ENCODE measurements around the gene FGFR4. TPM values are rescaled to one million over a fixed set of nuclear protein-coding genes. Genes with fewer than 3 reads are reported as not detected.
A peak's percentile ranks its signal among the peaks of the same experiment; 100 is the strongest.

Gene FGFR4
- total RNA-seq, 3 donors from 2014 or later = 0.48 to 4.5 (median 2.0) TPM

DNA sequence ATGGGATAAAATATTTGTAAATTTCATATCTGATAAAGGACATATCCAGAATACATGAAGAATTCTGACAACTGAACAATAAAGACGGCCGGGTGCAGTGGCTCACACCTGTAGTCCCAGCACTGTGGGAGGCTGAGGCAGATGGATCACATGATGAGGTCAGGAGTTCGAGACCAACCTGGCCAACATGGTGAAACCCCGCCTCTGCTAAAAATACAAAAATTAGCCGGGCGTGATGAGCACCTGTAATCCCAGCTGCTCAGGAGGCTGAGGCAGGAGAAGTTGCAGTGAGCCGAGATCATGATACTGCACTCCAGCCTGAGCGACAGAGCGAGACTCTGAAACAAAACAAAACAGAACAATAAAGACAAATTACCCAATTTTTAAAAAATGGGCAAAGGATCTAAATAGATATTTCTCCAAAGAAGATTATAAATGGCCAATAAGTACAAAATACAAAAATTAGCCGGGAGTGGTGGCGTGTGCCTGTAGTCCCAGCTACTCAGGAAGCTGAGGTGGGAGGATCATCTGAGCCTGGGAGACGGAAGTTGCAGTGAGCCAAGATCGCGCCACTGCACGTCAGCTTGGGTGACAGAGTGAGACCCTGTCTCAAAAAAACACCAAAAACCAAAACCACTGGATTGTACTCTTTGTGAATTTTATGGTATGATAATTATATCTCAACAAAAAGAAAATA, 37.2 kb downstream of the FGFR4 start:
- TF ChIP-seq POLR2A (IDR thresholded peaks at IDR 0.05) (no peak), POLR2AphosphoS5 (IDR thresholded peaks at IDR 0.05) (no peak)
- TF ChIP-seq, protein P1, sequence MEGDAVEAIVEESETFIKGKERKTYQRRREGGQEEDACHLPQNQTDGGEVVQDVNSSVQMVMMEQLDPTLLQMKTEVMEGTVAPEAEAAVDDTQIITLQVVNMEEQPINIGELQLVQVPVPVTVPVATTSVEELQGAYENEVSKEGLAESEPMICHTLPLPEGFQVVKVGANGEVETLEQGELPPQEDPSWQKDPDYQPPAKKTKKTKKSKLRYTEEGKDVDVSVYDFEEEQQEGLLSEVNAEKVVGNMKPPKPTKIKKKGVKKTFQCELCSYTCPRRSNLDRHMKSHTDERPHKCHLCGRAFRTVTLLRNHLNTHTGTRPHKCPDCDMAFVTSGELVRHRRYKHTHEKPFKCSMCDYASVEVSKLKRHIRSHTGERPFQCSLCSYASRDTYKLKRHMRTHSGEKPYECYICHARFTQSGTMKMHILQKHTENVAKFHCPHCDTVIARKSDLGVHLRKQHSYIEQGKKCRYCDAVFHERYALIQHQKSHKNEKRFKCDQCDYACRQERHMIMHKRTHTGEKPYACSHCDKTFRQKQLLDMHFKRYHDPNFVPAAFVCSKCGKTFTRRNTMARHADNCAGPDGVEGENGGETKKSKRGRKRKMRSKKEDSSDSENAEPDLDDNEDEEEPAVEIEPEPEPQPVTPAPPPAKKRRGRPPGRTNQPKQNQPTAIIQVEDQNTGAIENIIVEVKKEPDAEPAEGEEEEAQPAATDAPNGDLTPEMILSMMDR (IDR thresholded peaks at IDR 0.05) = no peak
- Histone ChIP-seq H3K27ac (no peak overlapping the region), H3K4me1 (no peaks in the 10 kb centered on the region), H3K9me3 (no peaks in the 10 kb centered on the region), H3K36me3 (no peaks in the 10 kb centered on the region), H3K27me3 (no peaks in the 10 kb centered on the region), H3K4me3 (no peak overlapping the region)
- intact Hi-C loops (cut with DNase I; ENCODE audit: low total_unique reads) = no loop called here
- DNase-seq (ENCODE audit: low spot score in 2 of 2) = no peak

DNA sequence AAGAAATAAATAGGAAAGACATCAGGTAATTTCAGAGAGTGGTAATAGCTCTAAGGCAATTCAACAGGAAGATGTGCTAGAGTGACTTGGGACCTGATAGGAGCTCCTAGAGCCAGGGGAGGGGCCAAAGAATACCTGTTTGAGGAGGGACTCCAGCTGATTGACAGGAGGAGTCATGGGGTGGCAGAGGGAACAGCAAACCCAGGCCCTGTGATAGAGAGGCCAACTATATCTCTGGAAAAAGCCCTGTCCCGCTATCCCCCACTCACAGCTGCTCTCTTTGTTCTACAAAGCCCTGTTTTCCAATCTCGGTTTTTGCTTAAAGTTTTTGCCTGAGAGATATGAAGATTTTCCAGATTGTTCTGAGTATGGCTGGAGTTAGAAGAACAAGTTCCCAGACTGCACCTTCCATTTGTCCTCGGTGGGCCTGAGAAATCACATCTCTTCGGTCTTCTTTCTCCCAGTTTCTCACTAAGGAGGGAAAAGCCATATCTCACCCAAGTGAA, 37.8 kb downstream of the FGFR4 start:
- Histone ChIP-seq H3K27me3 (no peaks in the 10 kb centered on the region), H3K27ac (no peak overlapping the region), H3K9me3 (no peaks in the 10 kb centered on the region), H3K4me1 (no peaks in the 10 kb centered on the region), H3K36me3 (no peaks in the 10 kb centered on the region), H3K4me3 (no peak overlapping the region)
- intact Hi-C loops (cut with DNase I; ENCODE audit: low total_unique reads) = no loop called here
- DNase-seq (ENCODE audit: low spot score in 2 of 2) = no peak
- TF ChIP-seq POLR2A (IDR thresholded peaks at IDR 0.05) (no peak), POLR2AphosphoS5 (IDR thresholded peaks at IDR 0.05) (no peak)
- TF ChIP-seq, protein P1 (IDR thresholded peaks at IDR 0.05) = no peak

DNA sequence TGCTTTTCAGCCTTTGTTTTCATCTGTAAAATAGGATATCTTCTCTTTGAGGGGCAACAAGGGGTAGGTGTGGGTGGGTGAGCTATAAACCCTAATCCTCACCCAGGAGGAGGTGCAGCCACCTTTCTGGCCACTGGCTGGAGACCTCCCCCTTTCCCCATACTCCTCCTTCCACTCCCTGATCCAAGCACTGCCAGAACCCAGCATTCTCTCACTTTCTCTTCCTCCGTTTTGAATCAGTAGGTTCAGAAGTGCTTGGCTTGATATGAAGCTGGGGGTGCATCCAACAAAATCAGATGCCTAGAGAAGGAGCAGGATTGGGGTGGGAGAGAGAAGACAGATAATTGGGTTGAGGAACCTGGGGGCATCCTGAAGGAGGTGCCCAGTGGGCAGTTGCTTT, 40.1 kb downstream of the FGFR4 start:
- H3K36me3 ChIP-seq = no peaks in the 10 kb centered on the region
- no peaks in the 10 kb centered on the region for H3K9me3 ChIP-seq
- no peaks in the 10 kb centered on the region for H3K4me1 ChIP-seq
- no peak overlapping the region for H3K4me3 ChIP-seq
- no peaks in the 10 kb centered on the region for H3K27me3 ChIP-seq
- DNase-seq (ENCODE audit: low spot score in 2 of 2) = no peak
- intact Hi-C loops (cut with DNase I; ENCODE audit: low total_unique reads) = no loop called here
- H3K27ac ChIP-seq = no peak overlapping the region
- TF ChIP-seq POLR2A (IDR thresholded peaks at IDR 0.05) (no peak), POLR2AphosphoS5 (IDR thresholded peaks at IDR 0.05) (no peak)
- TF ChIP-seq, protein P1 (IDR thresholded peaks at IDR 0.05) = no peak

DNA sequence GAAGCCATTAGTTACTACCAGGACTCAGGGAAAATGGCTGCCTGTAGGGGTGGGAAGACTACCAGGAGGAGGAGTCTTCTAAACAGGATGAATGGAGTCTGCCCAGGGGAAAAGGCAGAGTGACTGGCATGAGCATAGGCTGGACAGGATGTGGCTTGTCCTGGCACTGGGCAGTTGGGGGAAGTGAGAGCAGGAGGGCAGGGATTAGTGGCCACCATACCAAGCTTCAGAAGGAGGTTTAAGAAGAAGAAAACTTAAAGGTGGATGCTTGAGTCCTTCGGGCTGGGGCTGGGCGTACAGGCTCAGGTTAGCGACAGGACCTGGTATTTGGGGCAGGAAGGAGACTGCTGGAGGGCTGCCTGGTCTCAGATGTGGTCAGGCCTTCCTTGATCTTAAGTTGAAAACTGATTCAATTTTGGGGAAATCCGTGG, 41.9 kb downstream of the FGFR4 start:
- H3K36me3 ChIP-seq = no peaks in the 10 kb centered on the region
- no peak overlapping the region for H3K4me3 ChIP-seq
- no peaks in the 10 kb centered on the region for H3K4me1 ChIP-seq
- no peaks in the 10 kb centered on the region for H3K9me3 ChIP-seq
- peak in 1 of 2 donors; percentile 22 for DNase-seq (ENCODE audit: low spot score in 2 of 2)
- intact Hi-C loops (cut with DNase I; ENCODE audit: low total_unique reads) = no loop called here
- H3K27ac ChIP-seq = peak overlapping the region in 1 of 2 donors; percentile 12
- TF ChIP-seq, protein P1 (IDR thresholded peaks at IDR 0.05) = no peak
- H3K27me3 ChIP-seq = no peaks in the 10 kb centered on the region

DNA sequence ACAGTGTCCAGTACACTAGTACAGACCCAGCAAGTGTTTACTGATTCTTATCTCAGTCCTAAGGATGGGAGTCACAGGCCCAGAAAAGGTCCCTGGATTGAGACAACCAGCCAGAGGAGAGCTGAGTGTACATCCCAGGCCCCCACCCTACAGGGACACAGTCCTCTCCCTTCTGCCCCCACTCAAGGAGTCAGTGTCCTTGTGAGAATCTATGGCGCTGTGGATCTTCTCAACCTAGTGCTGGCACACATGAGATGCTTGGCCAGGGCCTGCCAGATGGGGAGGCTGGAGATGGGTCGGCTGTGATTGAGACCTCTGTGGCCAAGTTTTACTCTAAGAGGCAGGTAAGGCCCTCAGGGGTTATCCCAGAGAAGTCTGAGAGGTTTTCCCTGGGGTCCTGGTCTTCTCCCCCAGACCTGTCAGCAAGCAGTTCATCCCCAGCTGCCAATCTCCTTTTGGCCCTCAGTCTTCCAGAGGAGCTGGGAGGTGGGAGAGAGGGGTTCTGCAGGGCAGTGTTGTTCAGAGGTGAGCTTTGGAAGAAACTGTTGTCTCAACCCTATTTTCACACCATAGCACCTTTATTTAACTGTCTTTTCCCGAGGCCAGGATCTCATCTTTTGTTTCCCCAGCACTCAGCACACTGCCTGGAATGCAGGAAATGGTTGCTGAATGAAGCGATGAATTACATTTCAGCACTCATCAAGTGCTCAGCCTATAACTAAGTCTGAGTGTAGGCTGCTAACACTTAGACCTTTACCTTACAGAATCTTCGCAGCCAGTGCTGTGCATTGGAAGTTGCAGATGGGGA, 43.7 kb downstream of the FGFR4 start:
- no peaks in the 10 kb centered on the region for H3K27me3 ChIP-seq
- no peaks in the 10 kb centered on the region for H3K36me3 ChIP-seq
- H3K4me1 ChIP-seq = peaks cover 6 to 8% of the 10 kb centered on the region in 2 donors
- DNase-seq (ENCODE audit: low spot score in 2 of 2) = peak in 1 of 2 donors; percentile 22
- H3K27ac ChIP-seq = peak overlapping the region in 1 of 2 donors; percentile 38
- H3K4me3 ChIP-seq = no peak overlapping the region
- no peaks in the 10 kb centered on the region for H3K9me3 ChIP-seq
- intact Hi-C loops (cut with DNase I; ENCODE audit: low total_unique reads) = no loop called here
- TF ChIP-seq, protein P1 (IDR thresholded peaks at IDR 0.05) = no peak
- TF ChIP-seq POLR2A (IDR thresholded peaks at IDR 0.05) (no peak), POLR2AphosphoS5 (IDR thresholded peaks at IDR 0.05) (no peak)
